ENCODE measurements around the gene KBTBD12.

DNA sequence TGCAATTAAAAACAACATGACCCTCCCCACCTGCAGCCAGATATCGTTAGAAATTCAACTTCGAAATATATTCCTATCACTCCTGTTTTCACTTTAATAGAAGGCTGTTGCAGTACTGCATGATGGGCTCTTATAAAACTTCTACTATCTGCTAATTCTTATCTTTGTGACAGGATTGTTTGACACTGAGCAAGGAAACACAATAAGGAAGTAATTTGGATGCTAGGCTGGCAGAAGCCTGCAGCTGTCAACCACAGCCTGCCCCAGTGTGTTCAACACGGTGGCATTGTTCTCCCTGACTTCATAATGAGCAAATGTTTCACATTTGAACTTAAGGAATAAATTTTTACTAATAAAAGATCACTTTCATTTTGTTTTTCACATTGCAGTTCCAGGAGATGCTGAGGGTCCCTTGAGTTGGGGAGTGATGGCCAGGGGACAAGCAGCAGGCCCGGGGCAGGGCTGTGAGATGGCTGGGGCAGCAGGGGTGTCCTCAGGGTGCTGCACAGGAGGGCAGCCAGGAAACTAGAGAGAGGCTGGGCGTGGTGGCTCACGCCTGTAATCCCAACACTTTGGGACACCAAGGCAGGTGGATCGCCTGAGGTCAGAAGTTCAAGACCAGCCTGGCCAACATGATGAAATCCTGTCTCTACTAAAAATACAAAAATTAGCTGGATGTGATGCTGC is 72.4 kb downstream of the KBTBD12 start:
- TF ChIP-seq, protein P1, sequence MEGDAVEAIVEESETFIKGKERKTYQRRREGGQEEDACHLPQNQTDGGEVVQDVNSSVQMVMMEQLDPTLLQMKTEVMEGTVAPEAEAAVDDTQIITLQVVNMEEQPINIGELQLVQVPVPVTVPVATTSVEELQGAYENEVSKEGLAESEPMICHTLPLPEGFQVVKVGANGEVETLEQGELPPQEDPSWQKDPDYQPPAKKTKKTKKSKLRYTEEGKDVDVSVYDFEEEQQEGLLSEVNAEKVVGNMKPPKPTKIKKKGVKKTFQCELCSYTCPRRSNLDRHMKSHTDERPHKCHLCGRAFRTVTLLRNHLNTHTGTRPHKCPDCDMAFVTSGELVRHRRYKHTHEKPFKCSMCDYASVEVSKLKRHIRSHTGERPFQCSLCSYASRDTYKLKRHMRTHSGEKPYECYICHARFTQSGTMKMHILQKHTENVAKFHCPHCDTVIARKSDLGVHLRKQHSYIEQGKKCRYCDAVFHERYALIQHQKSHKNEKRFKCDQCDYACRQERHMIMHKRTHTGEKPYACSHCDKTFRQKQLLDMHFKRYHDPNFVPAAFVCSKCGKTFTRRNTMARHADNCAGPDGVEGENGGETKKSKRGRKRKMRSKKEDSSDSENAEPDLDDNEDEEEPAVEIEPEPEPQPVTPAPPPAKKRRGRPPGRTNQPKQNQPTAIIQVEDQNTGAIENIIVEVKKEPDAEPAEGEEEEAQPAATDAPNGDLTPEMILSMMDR (IDR thresholded peaks at IDR 0.05 in 4 of 5, conservative IDR thresholded peaks at IDR 0.05 in 1 of 5) = no peak
- TF ChIP-seq POLR2A (IDR thresholded peaks at IDR 0.05) = no peak

Data from gastrocnemius medialis (tissue), 4 donors.